HT1080 (cell line): ENCODE results near the gene ARHGAP31. TPM values are rescaled to one million over a fixed set of nuclear protein-coding genes. Genes with fewer than 3 reads are reported as not detected.
"Not testable (repeated sequence)": the region's sequence is repeated elsewhere in the genome, so short reads cannot be mapped to it uniquely, and the experiment has no call there.

Experiments
- DNase-seq: peaks from one replicate; pipeline ENCODE4 v3.0.0-alpha.2; 2015; ENCODE audit warnings: low read depth
- polyA plus RNA-seq, 2 experiments: library from polyadenylated mRNA; depleted of rRNA; stranded (reverse); fragments of >200 nt; gene quantifications; 2 replicates each; pipeline ENCODE4 v1.2.3, GENCODE V29; 2015
- total RNA-seq: library from RNA; depleted of rRNA; stranded (reverse); fragments of >200 nt; shearing (Covaris generic); gene quantifications from 2 replicates; pipeline ENCODE4 v1.2.3, GENCODE V29; 2014; rRNA removed

ARHGAP31 gene
- 12.9 and 14.4 TPM in 2 replicates for total RNA-seq
- polyA plus RNA-seq (2015; cell fraction: cytosol; rRNA removed) = 5.7 and 6.3 TPM in 2 replicates
- polyA plus RNA-seq (2015; cell fraction: nucleus; rRNA removed) = 7.4 and 10.4 TPM in 2 replicates

GRCh38 chr3:119293871-119294695 is at the start of gene ARHGAP31:
TSS of gene ARHGAP31 (plus strand) at chr3:119294383. CDS start at chr3:119294905, 522 bp downstream.
- peak; percentile 92 for DNase-seq

GRCh38 chr3:119245778-119246177 is 48.4 kb upstream of the ARHGAP31 start:
- no peak for DNase-seq

DNA sequence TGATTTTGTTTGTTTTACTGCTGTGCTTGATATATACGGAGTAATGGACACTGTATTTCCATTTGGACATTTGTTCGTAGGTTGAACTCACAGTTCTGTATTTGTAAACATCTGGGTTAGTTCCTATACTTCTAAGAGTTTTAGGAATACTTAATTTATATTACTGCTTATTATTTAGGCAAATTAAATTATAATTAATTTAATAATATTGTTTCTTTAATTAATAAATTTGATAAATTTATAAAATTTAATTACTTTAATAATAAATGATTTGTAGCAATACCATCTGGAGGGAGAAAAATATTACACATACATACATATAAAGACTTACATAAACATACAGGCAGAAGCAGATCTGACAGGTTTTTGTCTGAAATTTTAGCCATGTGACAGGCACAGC is 39.0 kb upstream of the ARHGAP31 start:
- DNase-seq = no peak

- DNase-seq = no peak
These were observed 37.1 kb upstream of the ARHGAP31 start for GRCh38 chr3:119257111-119257510.

DNA sequence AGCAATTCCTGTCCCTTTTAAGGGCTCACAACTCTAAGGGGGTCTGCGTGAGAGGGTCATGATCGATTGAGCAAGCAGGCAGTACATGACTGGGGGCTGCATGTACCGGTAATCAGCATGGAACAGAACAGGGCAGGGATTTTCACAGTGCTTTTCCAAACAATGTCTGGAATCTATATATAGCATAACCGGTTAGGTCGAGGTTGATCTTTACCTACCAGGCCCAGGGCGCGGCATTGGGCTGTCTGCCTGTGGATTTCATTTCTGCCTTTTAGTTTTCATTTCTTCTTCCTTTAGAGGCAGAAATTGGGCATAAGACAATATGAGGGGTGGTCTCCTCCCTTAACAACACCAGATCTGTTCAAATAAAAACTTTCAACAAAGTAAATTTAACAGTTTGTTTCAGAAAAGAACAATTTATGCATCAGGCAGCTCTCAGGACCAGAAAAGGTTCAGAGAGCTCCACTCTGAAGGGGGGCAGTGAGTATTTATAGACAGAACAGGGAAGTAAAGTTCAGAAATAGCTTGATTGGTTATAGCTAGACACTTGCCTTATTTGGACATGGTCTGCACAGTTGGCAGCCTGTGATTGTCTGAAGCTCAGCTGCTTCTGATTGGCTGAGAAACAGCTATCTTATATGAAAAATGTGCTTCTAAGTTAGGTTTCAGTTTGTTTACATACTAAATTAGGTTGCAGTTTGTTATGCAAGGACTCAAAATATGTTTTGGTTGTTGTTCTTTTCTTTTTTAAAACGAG is 36.4 kb upstream of the ARHGAP31 start:
- DNase-seq = peak; percentile 30

GRCh38 chr3:119258915-119259314 is 35.3 kb upstream of the ARHGAP31 start:
- DNase-seq = no peak

DNA sequence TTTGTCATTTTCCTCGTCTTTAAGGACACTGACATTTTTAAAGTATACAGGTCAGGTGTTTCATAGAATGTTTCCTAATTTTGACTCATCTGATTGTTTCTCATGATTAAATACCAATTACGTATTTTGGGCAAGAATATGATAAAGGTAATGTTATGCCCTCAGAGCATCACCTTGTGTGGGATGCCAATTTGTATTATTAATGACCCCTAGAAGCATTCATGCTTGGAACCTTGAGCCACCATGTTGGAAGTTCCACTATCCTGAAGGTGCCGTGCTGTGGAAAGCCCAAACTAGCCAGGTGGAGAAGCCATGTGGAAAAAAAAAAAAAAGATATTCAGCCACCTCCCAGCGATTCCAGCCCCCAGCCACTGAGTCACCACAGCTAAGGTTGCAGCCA is 34.4 kb upstream of the ARHGAP31 start:
- DNase-seq = no peak

- no peak for DNase-seq
These were observed 33.1 kb upstream of the ARHGAP31 start for GRCh38 chr3:119261055-119261454.

- DNase-seq = not testable (repeated sequence)
These were observed 24.0 kb upstream of the ARHGAP31 start for GRCh38 chr3:119270212-119270611.

GRCh38 chr3:119276680-119277079 is 17.5 kb upstream of the ARHGAP31 start:
- no peak for DNase-seq

DNA sequence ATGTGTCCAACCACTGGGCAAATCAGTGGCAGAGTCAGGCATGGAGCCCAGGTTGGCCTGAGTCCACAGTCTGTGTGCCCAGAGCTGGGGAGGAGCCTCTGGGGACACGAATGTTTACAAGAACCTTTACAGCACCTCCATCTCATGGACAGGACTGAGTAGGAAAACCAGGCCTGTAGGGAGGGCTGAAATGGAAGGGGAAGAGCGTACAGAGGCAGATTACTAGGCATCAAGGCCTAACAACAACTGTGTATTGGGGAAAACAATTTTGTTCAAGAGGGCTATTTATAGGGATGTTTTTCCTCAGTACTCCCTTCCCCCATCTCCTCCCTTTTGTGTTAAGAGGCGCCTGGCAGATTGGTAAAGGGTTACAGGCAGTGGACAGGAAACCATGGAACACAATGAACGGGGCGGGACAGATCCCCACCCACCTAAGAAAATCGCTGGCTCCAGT is 15.1 kb upstream of the ARHGAP31 start:
- DNase-seq = no peak

DNA sequence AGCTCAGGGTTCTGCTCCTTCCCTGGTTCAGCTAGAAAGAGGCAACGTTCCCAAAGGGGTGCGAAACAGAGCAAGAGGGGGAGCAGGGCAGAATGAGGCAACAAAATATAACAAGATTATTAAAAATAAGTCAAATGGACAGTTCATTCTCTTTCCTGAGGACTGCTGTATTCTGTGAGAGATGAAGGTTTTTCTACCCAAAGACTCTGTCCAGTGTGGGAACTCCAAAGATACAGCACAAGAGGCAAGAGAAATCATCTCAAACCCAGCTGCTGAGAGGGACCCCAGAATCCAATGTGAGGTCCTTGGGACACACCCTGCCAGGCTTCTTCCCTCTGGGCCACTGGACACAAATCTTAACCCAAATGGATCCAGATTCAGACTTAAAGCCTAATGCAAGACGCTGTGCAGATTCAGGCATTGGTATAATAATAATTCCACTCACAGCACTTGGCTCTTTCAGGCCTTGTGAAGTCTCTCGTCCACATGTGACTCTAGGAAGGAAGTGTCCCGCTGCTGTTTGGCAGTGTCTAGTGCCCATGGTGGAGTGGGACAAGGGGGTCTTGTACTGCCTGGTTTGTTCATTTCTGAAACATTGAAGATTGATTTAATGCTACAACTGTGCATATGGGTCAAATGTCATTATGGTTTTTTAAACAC is 14.5 kb upstream of the ARHGAP31 start:
- DNase-seq = no peak

GRCh38 chr3:119288669-119289403 is 5.3 kb upstream of the ARHGAP31 start:
- no peak for DNase-seq

GRCh38 chr3:119289404-119289770 is 4.8 kb upstream of the ARHGAP31 start:
- no peak for DNase-seq

- no peak for DNase-seq
These were observed 3.6 kb upstream of the ARHGAP31 start for GRCh38 chr3:119290613-119291012.

DNA sequence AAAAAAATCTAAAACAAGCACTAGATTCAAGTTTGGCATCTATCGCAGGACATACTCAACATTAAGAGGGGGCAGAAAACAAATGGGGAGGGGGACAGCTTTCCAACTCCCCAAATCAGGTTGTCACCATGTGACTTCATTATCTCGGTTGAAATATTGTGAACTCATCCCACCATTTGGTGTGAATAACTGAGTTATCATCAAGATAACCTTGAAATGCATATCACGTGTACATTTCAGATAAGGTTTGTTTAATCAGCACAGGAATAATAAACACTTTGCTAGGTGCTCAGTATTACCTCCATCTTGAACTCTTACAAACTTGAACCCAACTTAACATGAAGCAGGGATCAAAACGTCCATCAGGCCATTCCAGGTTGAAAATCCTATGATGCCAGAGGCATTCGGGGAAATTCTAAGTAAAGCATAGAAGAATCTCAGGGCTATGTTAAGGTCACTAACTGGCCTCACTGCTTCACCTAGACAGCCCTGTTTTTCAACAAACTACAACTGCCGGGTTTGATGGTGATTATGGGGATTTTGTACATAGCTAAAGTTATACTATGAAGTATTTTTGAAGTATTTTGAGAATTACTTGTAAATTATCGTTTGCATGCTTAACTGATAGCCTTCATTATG is 3.0 kb upstream of the ARHGAP31 start:
- DNase-seq = no peak

GRCh38 chr3:119292666-119293065 is 1.5 kb upstream of the ARHGAP31 start:
- DNase-seq = no peak

- DNase-seq = no peak
These were observed 895 bp upstream of the ARHGAP31 start for GRCh38 chr3:119293105-119293870.
